GM12874 (cell line): ENCODE data around the gene C1QC.

Experiments
- CTCF ChIP-seq: IDR thresholded peaks from 2 replicates; pipeline ENCODE4 v1.5.1; 2011; ENCODE audit warnings: low read depth, mild to moderate bottlenecking, control low read depth, low read length, moderate library complexity; ENCODE audit not compliant: insufficient read depth

The C1QC gene

GRCh38 chr1:22619252-22619651 is 24.2 kb upstream of the C1QC start:
- TF ChIP-seq CTCF, result no peak

GRCh38 chr1:22619798-22620197 is 23.6 kb upstream of the C1QC start:
- no peak for TF ChIP-seq CTCF

- no peak for TF ChIP-seq CTCF
These were observed 21.7 kb upstream of the C1QC start for GRCh38 chr1:22621761-22622160.

- TF ChIP-seq CTCF, result no peak
These were observed 18.0 kb upstream of the C1QC start for GRCh38 chr1:22625262-22625925.

GRCh38 chr1:22626237-22627157 is 16.9 kb upstream of the C1QC start:
- TF ChIP-seq CTCF, result no peak

- TF ChIP-seq CTCF, result no peak
These were observed 16.1 kb upstream of the C1QC start for GRCh38 chr1:22627331-22627730.

GRCh38 chr1:22628698-22629444 is 14.6 kb upstream of the C1QC start:
- TF ChIP-seq CTCF, result no peak
